GM20000 (cell line): ENCODE measurements around the gene C1QTNF8.

ENCODE experiments used
- DNase-seq: peaks from one replicate; pipeline ENCODE4 v3.0.0; 2012; ENCODE audit warnings: low spot score
- TF ChIP-seq, protein P1 (sequence below): IDR thresholded peaks from 2 replicates; pipeline ENCODE4 v1.5.1; 2012; ENCODE audit warnings: mild to moderate bottlenecking, control low read depth; ENCODE audit errors: extremely low read depth, missing control alignments

Gene C1QTNF8

DNA sequence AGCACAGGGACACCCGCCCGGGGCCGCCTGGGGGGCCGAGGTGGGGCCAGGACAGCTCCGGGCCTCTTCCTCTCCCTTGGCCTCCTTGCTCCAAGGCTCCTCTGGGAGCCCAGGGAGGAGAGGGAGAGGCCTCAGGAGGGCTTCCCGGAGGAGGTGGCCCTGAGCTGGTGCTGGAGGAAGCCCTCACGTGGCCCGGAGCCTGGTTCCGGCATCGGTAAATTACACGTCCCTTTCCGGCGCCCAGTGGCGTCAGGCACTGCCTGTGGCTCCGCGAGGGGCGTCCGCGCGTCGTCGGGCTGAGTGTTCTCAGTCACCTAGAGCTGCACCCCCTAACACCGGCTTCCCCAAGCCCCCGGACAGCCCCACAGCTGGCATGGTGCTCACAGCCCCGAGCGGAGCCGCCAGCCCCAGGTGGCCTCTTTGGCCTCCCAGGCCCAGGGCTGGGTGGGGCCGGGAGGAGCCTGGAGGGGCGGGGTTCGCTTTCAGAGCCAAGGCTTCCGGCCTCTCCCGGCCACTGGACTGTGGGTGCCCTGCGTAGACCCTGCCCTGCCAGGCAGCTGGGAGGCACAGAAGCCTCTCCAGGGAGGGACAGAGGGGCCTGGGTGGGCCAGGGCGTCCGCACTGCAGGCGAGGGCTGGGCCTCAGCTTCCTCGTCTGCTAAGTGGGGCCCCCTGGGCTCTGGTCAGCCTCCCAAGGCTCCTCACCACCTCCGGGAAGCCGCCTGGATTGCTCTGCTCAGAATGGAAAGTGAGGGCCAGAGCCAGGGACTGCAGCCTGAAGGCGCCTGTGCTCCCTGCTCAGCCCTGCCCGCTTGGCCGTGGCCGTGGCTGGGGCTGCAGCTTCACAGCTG lies 51.4 kb downstream of the C1QTNF8 start:
- DNase-seq = no peak
- TF ChIP-seq, protein P1, sequence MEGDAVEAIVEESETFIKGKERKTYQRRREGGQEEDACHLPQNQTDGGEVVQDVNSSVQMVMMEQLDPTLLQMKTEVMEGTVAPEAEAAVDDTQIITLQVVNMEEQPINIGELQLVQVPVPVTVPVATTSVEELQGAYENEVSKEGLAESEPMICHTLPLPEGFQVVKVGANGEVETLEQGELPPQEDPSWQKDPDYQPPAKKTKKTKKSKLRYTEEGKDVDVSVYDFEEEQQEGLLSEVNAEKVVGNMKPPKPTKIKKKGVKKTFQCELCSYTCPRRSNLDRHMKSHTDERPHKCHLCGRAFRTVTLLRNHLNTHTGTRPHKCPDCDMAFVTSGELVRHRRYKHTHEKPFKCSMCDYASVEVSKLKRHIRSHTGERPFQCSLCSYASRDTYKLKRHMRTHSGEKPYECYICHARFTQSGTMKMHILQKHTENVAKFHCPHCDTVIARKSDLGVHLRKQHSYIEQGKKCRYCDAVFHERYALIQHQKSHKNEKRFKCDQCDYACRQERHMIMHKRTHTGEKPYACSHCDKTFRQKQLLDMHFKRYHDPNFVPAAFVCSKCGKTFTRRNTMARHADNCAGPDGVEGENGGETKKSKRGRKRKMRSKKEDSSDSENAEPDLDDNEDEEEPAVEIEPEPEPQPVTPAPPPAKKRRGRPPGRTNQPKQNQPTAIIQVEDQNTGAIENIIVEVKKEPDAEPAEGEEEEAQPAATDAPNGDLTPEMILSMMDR = no peak

DNA sequence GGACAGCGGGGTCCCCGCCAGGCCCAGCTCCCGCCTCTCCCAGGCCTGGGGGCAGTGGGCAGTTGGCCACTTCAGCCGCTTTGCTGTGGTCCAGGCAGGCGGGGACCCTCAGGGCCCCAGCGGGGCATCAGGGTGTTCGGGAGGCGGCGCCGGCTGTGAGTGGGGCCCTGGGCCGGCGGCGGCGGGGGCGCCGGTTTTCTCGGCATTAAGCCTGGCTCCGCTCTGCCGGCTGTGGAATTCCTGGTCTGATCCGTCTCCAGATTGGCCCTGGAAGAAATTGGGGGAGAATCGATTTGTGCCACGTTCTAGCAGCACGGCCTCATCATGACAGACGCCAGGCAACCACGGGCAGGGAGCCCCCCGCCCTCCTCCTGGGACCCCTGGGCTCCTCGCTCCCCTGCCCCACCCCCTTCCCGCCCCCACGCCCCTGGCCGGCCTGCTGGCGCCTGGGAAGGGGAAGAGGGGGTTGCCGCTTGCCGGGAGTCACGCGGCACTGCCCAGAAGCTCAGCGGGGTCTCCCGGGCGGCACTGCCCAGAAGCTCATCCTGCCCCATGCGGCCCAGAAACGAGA lies 52.1 kb downstream of the C1QTNF8 start:
- DNase-seq = no peak
- TF ChIP-seq, protein P1 = no peak

DNA sequence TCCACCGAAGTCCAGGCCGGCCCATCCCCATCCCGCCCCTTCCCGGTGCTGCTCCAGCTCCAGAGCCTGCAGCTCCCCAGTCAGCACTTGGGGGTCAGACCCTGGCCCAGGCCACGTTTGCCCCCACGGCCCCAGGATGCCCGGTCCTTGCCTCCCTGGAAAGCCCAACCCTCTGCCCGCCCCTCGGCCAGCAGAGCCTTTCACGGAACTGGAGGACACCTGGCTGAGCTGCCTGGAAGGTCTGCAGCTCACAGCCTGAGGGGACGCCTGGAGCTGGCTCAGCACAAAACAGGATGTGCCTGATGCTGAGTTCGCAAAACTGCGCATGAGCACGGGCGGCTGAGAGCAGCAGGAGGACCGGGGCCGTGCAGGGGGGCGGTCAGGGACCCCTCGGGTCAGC lies 53.2 kb downstream of the C1QTNF8 start:
- no peak for DNase-seq
- TF ChIP-seq, protein P1 = no peak

DNA sequence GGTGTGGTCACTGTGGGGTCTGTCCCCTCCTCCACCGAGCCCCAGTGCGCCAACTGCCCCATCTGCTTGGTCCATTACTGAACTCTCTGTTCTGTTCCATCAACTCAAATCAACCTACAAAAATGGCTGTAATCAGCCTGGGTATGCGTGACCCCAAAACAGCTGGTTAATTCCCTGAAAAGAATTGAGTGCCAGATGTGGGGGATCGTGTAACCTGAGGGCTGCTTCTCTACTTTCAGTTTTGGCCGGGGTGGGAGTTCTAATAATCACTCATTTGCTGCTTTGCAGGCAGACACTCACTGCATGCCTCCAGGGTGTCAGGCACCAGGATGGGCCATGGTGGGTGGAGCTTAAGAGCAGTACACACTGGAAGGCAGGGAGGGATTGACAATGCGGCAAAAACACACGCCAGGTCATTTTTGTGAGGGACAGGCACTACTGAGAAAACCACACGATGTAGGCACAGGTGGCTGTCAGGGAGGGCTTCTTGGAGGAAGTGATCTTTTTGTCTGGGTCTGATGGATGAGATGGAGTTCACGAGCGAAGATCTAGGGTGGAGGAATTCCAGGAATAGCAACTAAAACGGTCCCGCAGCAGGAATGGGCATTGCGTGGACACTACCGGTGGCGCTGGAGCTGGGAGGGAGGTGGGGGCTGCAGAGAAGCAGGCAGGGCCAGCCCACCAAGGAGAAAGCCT lies 53.8 kb downstream of the C1QTNF8 start:
- no peak for DNase-seq
- TF ChIP-seq, protein P1 = no peak

DNA sequence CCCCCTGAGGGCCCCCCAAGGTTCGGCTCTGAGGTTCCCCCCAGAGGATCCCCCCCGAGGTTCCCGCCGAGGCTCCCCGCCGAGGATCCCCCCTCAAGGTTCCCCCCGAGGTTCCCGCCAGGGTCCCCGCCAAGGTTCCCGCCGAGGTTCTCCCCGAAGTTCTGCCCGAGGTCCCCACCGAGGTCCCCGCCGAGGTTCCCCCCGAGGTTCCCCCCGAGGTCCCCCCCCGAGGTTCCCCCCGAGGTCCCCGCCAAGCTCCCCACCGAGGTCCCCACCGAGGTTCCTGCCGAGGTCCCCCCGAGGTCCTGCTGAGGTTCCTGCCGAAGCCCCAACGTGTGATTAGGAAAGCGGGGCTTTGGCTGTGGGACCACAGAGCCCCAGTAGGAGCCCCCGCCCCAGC lies 55.7 kb downstream of the C1QTNF8 start:
- DNase-seq = no peak
- TF ChIP-seq, protein P1 = no peak

DNA sequence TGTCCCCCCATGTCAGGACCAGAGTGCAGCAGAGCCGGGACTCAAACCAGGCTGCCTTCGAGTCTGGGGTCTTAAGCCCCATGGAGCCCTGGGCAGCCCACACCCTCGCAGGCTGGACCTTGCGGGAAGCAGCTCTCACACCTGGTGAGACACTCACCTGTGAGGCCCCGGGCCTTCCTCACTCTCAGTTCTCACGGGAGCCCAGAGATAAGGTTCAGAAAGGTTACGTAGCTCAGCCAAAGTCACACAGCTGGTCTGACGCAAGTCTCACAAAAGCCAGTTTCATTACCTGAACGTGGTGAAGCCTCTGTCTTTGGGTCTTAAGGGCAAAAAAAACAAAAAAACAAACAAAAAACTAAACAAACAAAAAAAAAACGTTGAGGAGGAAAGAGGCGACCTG lies 56.3 kb downstream of the C1QTNF8 start:
- no peak for DNase-seq
- TF ChIP-seq, protein P1 = no peak

DNA sequence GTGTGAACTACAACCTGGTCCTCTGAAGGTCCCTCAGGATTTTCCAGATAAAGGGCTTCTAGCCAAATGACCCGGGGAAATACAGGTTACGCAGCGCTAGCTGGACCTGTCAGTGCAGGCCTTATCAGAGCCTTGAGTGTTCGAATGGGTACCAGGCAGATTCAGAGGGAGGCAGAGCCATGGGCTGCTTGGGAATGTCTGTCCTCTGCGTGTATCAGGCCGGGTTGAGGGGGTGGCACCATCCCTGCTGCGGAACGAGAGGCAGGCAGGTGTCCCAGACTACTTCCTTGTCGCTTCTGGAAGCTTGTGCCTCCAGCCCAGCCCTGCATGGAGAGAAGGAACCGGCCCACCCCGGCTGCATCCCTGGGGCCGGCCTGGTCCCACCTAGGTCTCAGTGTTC lies 57.1 kb downstream of the C1QTNF8 start:
- DNase-seq = no peak
- TF ChIP-seq, protein P1 = no peak
